ENCODE data around the gene STRA6.

- no peak for TF ChIP-seq TAF1 (IDR thresholded peaks at IDR 0.05; ENCODE audit: low read depth, low read length)
- TF ChIP-seq BCL11A (IDR thresholded peaks at IDR 0.05; ENCODE audit: low read depth in 2 of 2, low read length in 2 of 2), result no peak
- no peak for TF ChIP-seq HDAC2 (IDR thresholded peaks at IDR 0.05; ENCODE audit: borderline replicate concordance in 1 of 2, low read depth in 2 of 2, low read length in 2 of 2)
- TF ChIP-seq CTCF (IDR thresholded peaks at IDR 0.05; ENCODE audit: control extremely low read depth in 1 of 3, insufficient read depth in 1 of 3, low read depth in 1 of 3, low read length in 3 of 3), result no peak
- TF ChIP-seq CHD2 (IDR thresholded peaks at IDR 0.05; ENCODE audit: low read length), result no peak
- TF ChIP-seq SUZ12 (IDR thresholded peaks at IDR 0.05; ENCODE audit: low read length), result no peak; the same call in 1 of the 2 replicates
- TF ChIP-seq USF2 (IDR thresholded peaks at IDR 0.05; ENCODE audit: low read length), result no peak
Observed at GRCh38 chr15:74136814-74137536, 65.6 kb downstream of the STRA6 start.

All from H1 (cell line).